ENCODE data around the gene FBXL15. TPM values are rescaled to one million over a fixed set of nuclear protein-coding genes. Genes with fewer than 3 reads are reported as not detected.

Gene FBXL15
- total RNA-seq, 1 donor from 2014 or later, result 15.7 TPM

DNA sequence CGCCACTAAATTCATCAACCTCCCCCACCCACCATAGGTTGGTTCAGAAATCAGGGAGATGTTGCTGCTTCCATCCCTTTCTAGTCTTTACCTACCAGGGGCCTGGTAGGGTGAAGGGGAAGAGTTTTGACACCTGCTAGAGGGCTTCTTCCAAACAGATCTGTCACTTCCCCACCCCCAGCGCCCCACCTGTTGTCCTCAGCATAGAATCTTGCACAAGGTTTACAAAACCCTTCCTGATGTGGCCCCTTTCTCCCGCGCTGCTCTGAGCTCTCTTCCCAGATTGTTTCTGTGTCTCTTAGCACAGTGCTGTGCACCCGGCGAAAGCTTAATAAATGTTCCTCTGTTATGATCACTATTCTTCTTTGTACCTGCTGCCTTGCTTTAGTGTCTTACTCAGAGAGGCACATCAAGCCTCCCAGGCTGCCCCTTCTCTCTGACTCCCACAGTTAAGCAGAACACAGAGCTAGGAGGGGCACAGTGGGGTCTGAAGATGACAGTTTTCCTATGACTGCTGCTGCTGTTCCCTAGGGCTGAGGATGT, 41.9 kb downstream of the FBXL15 start:
- intact Hi-C loops (cut with micrococcal nuclease), result no loop called here
- no peaks in the 10 kb centered on the region for H3K36me3 Mint-ChIP-seq (ENCODE audit: low read depth)
- peak overlapping the region; percentile 29 for H3K4me3 Mint-ChIP-seq
- H3K4me1 Mint-ChIP-seq, result peaks cover 31% of the 10 kb centered on the region
- TF ChIP-seq, protein P1, sequence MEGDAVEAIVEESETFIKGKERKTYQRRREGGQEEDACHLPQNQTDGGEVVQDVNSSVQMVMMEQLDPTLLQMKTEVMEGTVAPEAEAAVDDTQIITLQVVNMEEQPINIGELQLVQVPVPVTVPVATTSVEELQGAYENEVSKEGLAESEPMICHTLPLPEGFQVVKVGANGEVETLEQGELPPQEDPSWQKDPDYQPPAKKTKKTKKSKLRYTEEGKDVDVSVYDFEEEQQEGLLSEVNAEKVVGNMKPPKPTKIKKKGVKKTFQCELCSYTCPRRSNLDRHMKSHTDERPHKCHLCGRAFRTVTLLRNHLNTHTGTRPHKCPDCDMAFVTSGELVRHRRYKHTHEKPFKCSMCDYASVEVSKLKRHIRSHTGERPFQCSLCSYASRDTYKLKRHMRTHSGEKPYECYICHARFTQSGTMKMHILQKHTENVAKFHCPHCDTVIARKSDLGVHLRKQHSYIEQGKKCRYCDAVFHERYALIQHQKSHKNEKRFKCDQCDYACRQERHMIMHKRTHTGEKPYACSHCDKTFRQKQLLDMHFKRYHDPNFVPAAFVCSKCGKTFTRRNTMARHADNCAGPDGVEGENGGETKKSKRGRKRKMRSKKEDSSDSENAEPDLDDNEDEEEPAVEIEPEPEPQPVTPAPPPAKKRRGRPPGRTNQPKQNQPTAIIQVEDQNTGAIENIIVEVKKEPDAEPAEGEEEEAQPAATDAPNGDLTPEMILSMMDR (IDR thresholded peaks at IDR 0.05), result no peak
- ChIA-PET POLR2A (interaction anchor here (0.8 to 4.3 kb wide), 10 partner anchors 12 to 231 kb away, joined by 3 to 51 read pairs (median 8); partner anchors contain the start of genes ACTR1A, C10orf95, CUEDC2 and FBXL15), CTCF (interaction anchor here (1.5 to 1.9 kb wide), 3 partner anchors 40 to 232 kb away, joined by 5 to 8 read pairs (median 7); no protein-coding TSS in a partner anchor)
- no peaks in the 10 kb centered on the region for H3K9me3 Mint-ChIP-seq
- H3K27ac Mint-ChIP-seq, result no peak overlapping the region
- ATAC-seq (ENCODE audit: low read depth) (no peak), DNase-seq (no peak)
- no peaks in the 10 kb centered on the region for H3K27me3 Mint-ChIP-seq

DNA sequence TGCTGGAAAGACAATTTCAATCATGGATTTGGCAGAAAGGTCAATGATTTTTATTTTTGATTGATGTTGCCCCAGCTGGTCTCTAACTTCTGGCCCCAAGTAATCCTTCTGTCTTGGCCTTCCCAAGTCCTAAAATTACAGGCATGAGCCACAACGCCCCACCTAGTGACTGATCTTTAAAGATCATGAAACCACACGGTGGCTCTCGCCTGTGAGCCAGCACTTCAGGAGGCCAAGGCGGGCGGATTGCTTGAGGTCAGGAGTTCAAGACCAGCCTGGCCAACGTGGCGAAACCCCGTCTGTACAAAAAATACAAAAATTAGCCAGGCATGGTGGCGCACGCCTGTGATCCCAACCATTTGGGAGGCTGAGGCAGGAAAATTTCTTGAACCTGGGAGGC, 43.3 kb downstream of the FBXL15 start:
- Mint-ChIP-seq H3K4me1 (peaks cover 31% of the 10 kb centered on the region), H3K9me3 (no peaks in the 10 kb centered on the region), H3K27me3 (no peaks in the 10 kb centered on the region), H3K27ac (no peak overlapping the region), H3K4me3 (no peak overlapping the region), H3K36me3 (ENCODE audit: low read depth) (no peaks in the 10 kb centered on the region)
- TF ChIP-seq, protein P1 (IDR thresholded peaks at IDR 0.05), result no peak
- intact Hi-C loops (cut with micrococcal nuclease), result no loop called here
- ATAC-seq (ENCODE audit: low read depth) (no peak), DNase-seq (no peak)
- POLR2A ChIA-PET, result interaction anchor here (1.3 kb wide), 1 partner anchor 38 kb away, joined by 4 read pairs; the partner anchor contains the start of gene ACTR1A
- CTCF ChIA-PET, result no interaction called here

DNA sequence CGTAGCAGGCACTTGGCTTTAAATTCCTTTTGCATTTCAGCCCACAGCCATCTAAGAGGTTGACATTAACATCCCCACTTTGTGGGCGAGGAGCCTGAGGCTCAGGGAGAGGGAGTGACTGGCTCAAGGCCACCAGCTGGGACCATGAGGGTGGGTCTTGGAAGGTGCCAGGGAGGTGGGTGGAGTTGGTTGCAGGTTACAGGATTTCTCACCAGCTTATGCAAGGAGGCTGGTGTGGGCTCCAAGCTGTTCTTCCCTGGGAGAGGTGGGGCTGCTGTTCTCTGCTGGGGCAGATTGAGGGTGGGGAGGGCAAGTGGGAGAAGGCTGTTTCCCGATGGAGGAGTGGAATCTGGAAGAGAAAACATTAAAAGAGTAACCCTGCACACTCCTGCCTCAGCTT, 44.8 kb downstream of the FBXL15 start:
- Mint-ChIP-seq H3K4me3 (no peak overlapping the region), H3K9me3 (no peaks in the 10 kb centered on the region), H3K27me3 (no peaks in the 10 kb centered on the region), H3K36me3 (ENCODE audit: low read depth) (no peaks in the 10 kb centered on the region), H3K4me1 (peaks cover 29% of the 10 kb centered on the region), H3K27ac (no peak overlapping the region)
- intact Hi-C loops (cut with micrococcal nuclease), result no loop called here
- CTCF ChIA-PET, result interaction anchor here (0.9 kb wide), 1 partner anchor 71 kb away, joined by 4 read pairs; no protein-coding TSS in a partner anchor
- no peak for DNase-seq
- TF ChIP-seq, protein P1 (IDR thresholded peaks at IDR 0.05), result no peak
- POLR2A ChIA-PET, result no interaction called here
- no peak for ATAC-seq (ENCODE audit: low read depth)

DNA sequence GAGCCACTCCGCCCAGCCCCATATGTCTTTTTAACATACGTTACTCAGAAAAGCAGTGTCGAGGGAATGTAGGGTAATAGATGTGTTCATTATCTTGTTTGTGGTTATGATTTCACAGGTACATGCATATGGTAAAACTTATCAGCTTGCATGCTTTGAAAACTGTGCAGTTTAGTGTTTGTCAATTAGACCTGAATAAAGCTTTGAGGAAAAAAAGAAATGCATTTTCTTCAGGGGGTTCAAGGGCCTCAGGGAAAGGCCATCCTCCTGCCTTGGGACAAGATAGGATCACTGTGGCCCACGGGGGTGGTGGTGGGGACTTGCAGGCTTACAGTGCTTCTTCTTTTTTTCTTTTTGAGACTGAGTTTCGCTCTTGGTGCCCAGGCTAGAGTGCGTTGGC, 46.7 kb downstream of the FBXL15 start:
- ChIA-PET POLR2A (no interaction called here), CTCF (no interaction called here)
- Mint-ChIP-seq H3K27me3 (no peaks in the 10 kb centered on the region), H3K4me1 (peaks cover 11% of the 10 kb centered on the region), H3K27ac (no peak overlapping the region), H3K36me3 (ENCODE audit: low read depth) (no peaks in the 10 kb centered on the region), H3K9me3 (no peaks in the 10 kb centered on the region), H3K4me3 (no peak overlapping the region)
- ATAC-seq (ENCODE audit: low read depth), result no peak
- TF ChIP-seq, protein P1 (IDR thresholded peaks at IDR 0.05), result no peak
- DNase-seq, result no peak
- intact Hi-C loops (cut with micrococcal nuclease), result no loop called here

DNA sequence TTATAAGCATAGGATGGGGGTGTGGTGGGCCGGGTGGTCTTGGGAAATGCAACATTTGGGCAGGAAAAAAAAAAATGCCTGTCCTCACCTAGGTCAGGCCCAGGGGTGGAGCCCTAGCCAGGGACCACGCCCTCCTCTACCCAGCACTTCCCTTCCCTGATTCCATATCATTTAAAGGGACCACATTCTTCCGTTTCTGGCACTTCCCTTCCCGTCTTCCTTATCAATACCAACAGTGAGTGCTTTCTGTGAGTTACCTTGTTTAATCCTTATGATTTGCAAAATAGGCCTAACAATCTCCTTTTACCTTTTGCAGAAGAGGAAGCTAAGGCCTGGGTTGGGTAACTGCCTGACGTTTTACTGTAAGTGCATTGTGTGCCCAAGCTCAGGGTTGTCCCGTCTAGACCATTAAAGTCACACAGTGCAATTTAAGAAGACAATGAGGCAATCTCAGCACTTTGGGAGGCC, 47.4 kb downstream of the FBXL15 start:
- H3K9me3 Mint-ChIP-seq, result no peaks in the 10 kb centered on the region
- H3K27ac Mint-ChIP-seq, result no peak overlapping the region
- TF ChIP-seq, protein P1 (IDR thresholded peaks at IDR 0.05), result no peak
- DNase-seq (no peak), ATAC-seq (ENCODE audit: low read depth) (no peak)
- H3K4me1 Mint-ChIP-seq, result peaks cover 5% of the 10 kb centered on the region
- no peaks in the 10 kb centered on the region for H3K27me3 Mint-ChIP-seq
- no peaks in the 10 kb centered on the region for H3K36me3 Mint-ChIP-seq (ENCODE audit: low read depth)
- CTCF ChIA-PET, result interaction anchor here (0.7 kb wide), 1 partner anchor 15 kb away, joined by 3 read pairs; no protein-coding TSS in a partner anchor
- POLR2A ChIA-PET, result no interaction called here
- intact Hi-C loops (cut with micrococcal nuclease), result no loop called here
- no peak overlapping the region for H3K4me3 Mint-ChIP-seq
